HuH-7 (cell line): Measurements from ENCODE around the gene IFNL4.
"Not testable (repeated sequence)": the region's sequence is repeated elsewhere in the genome, so short reads cannot be mapped to it uniquely, and the experiment has no call there.

Experiments used
- DNase-seq: peaks from one replicate; pipeline ENCODE4 v3.0.0; 2011; ENCODE audit warnings: low spot score

The IFNL4 gene

GRCh38 chr19:39257227-39257626, 8.6 kb upstream of the IFNL4 start:
- DNase-seq: no peak

- DNase-seq: no peak
Measured at GRCh38 chr19:39254531-39255345, 6.1 kb upstream of the IFNL4 start.

GRCh38 chr19:39253374-39254149, 4.9 kb upstream of the IFNL4 start:
- DNase-seq: no peak

- DNase-seq: no peak
Measured at GRCh38 chr19:39252458-39252857, 3.8 kb upstream of the IFNL4 start.

GRCh38 chr19:39251846-39252245, 3.2 kb upstream of the IFNL4 start:
- no peak for DNase-seq

GRCh38 chr19:39251081-39251480, 2.4 kb upstream of the IFNL4 start:
- DNase-seq: no peak

GRCh38 chr19:39247701-39248664, 673 bp downstream of the IFNL4 start:
- no peak for DNase-seq

- no peak for DNase-seq
Measured at GRCh38 chr19:39246951-39247669, 1.5 kb downstream of the IFNL4 start.

GRCh38 chr19:39245166-39245565, 3.5 kb downstream of the IFNL4 start:
- not testable (repeated sequence) for DNase-seq

GRCh38 chr19:39244410-39245100, 4.1 kb downstream of the IFNL4 start, which contains the start of gene IFNL3:
Gene IFNL3 (minus strand): TSS chr19:39245006. CDS start chr19:39244967, 39 bp downstream.
- DNase-seq: not testable (repeated sequence)

GRCh38 chr19:39243741-39244140, 4.9 kb downstream of the IFNL4 start:
- not testable (repeated sequence) for DNase-seq

- no peak for DNase-seq
Measured at GRCh38 chr19:39240421-39240820, 8.2 kb downstream of the IFNL4 start.

- no peak for DNase-seq
Measured at GRCh38 chr19:39238944-39239343, 9.7 kb downstream of the IFNL4 start.

GRCh38 chr19:39238209-39238608, 10.4 kb downstream of the IFNL4 start:
- no peak for DNase-seq

GRCh38 chr19:39237200-39238184, 11.2 kb downstream of the IFNL4 start:
- peak; percentile 73 for DNase-seq

- DNase-seq: no peak
Measured at GRCh38 chr19:39236527-39236926, 12.1 kb downstream of the IFNL4 start.

- no peak for DNase-seq
Measured at GRCh38 chr19:39232708-39233107, 15.9 kb downstream of the IFNL4 start.

GRCh38 chr19:39230096-39230764, 18.4 kb downstream of the IFNL4 start:
- no peak for DNase-seq

GRCh38 chr19:39224910-39225309, 23.7 kb downstream of the IFNL4 start:
- DNase-seq: no peak
